Cardiac muscle cell (in vitro differentiated cells and primary cell): ENCODE results near the gene CMSS1. TPM values are rescaled to one million over a fixed set of nuclear protein-coding genes. Genes with fewer than 3 reads are reported as not detected.

ENCODE experiments used
- DNase-seq, 2 donors: peaks; one replicate each; pipeline versions ENCODE4 v3.0.0 to v3.0.0-alpha.2; 2010 to 2017; ENCODE audit warnings: low read depth in 1 of 2, low spot score in 1 of 2
- H3K27ac ChIP-seq: fragments of 200-600 bp; sonication (generic); 2 replicates; pipeline ENCODE4 v1.5.1; 2016
- H3K27me3 ChIP-seq: fragments of 200-600 bp; sonication (generic); 2 replicates; pipeline ENCODE4 v1.6.0; 2016; ENCODE audit warnings: control low read depth
- H3K36me3 ChIP-seq: fragments of 200-600 bp; sonication (generic); 2 replicates; pipeline ENCODE4 v1.5.1; 2016; ENCODE audit warnings: control low read depth
- H3K4me1 ChIP-seq: fragments of 200-600 bp; sonication (generic); 2 replicates; pipeline ENCODE4 v1.8.1; 2017; ENCODE audit warnings: low read depth, mild to moderate bottlenecking, mixed run types
- H3K4me3 ChIP-seq: fragments of 200-600 bp; sonication (generic); 2 replicates; pipeline ENCODE4 v1.5.1; 2016; ENCODE audit warnings: mild to moderate bottlenecking
- H3K9me3 ChIP-seq: fragments of 200-600 bp; sonication (generic); 2 replicates; pipeline ENCODE4 v1.5.1; 2017; ENCODE audit warnings: low read depth, mild to moderate bottlenecking, control low read depth
- CTCF ChIP-seq: IDR thresholded peaks from 2 replicates; pipeline ENCODE4 v1.5.1; 2012; ENCODE audit warnings: low read depth, mild to moderate bottlenecking, low read length
- polyA plus RNA-seq: library from polyadenylated mRNA; unstranded; fragments of >200 nt; fragmentation: Nextera tagmentation; extraction: Ambion mirVana; gene quantifications from 2 replicates; pipeline ENCODE4 v1.2.1, GENCODE V29; 2016
- total RNA-seq: library from RNA; depleted of rRNA; stranded (reverse); fragments of >200 nt; gene quantifications from 2 replicates; pipeline ENCODE4 v1.2.3, GENCODE V29; 2016

The CMSS1 gene
- total and polyA plus RNA-seq, 2 experiments from 2014 or later: 13.1 to 32.9 TPM

GRCh38 chr3:99951701-99952100 is 134.0 kb downstream of the CMSS1 start:
- Histone ChIP-seq H3K9me3 (no peaks in the 10 kb centered on the region), H3K27me3 (peaks cover 76% of the 10 kb centered on the region), H3K4me1 (no peaks in the 10 kb centered on the region), H3K27ac (no peak overlapping the region), H3K36me3 (no peaks in the 10 kb centered on the region), H3K4me3 (no peak overlapping the region)
- no peak for DNase-seq
- no peak for TF ChIP-seq CTCF

GRCh38 chr3:99952306-99952705 is 134.6 kb downstream of the CMSS1 start:
- H3K9me3 ChIP-seq: no peaks in the 10 kb centered on the region
- DNase-seq: peak in 1 of 2 donors; percentile 33
- no peak overlapping the region for H3K4me3 ChIP-seq
- H3K4me1 ChIP-seq: no peaks in the 10 kb centered on the region
- no peak for TF ChIP-seq CTCF
- H3K27ac ChIP-seq: no peak overlapping the region
- H3K27me3 ChIP-seq: peaks cover 82% of the 10 kb centered on the region
- H3K36me3 ChIP-seq: no peaks in the 10 kb centered on the region

- Histone ChIP-seq H3K27me3 (peaks cover 76% of the 10 kb centered on the region), H3K4me3 (no peak overlapping the region), H3K4me1 (no peaks in the 10 kb centered on the region), H3K27ac (no peak overlapping the region), H3K9me3 (no peaks in the 10 kb centered on the region), H3K36me3 (no peaks in the 10 kb centered on the region)
- peak in 1 of 2 donors; percentile 15 for DNase-seq
- TF ChIP-seq CTCF: no peak
These were observed 135.9 kb downstream of the CMSS1 start for GRCh38 chr3:99953596-99953995.

GRCh38 chr3:99954914-99955644 is 137.4 kb downstream of the CMSS1 start:
- Histone ChIP-seq H3K36me3 (no peaks in the 10 kb centered on the region), H3K27me3 (peaks cover 67% of the 10 kb centered on the region), H3K9me3 (no peaks in the 10 kb centered on the region), H3K4me1 (no peaks in the 10 kb centered on the region), H3K4me3 (no peak overlapping the region), H3K27ac (no peak overlapping the region)
- DNase-seq: peak in 1 of 2 donors; percentile 32
- no peak for TF ChIP-seq CTCF

GRCh38 chr3:99955773-99956562 is 138.3 kb downstream of the CMSS1 start:
- Histone ChIP-seq H3K4me1 (no peaks in the 10 kb centered on the region), H3K27me3 (peaks cover 61% of the 10 kb centered on the region), H3K36me3 (no peaks in the 10 kb centered on the region), H3K27ac (no peak overlapping the region), H3K4me3 (no peak overlapping the region), H3K9me3 (no peaks in the 10 kb centered on the region)
- no peak for DNase-seq
- no peak for TF ChIP-seq CTCF
